Activated CD4-positive, alpha-beta T cell treated with anti-CD3 and anti-CD28 coated beads for 36 hours (primary cell): ENCODE data around the gene REEP3. TPM values are rescaled to one million over a fixed set of nuclear protein-coding genes. Genes with fewer than 3 reads are reported as not detected.
"Not testable (repeated sequence)": the region's sequence is repeated elsewhere in the genome, so short reads cannot be mapped to it uniquely, and the experiment has no call there.

Source experiments
- ATAC-seq: fragments of 200-7000 bp; cut with Tn5 transposase; one replicate; pipeline ENCODE4 v1.10.0; 2021; ENCODE audit warnings: mild to moderate bottlenecking, moderate library complexity
- CTCF ChIA-PET: fragments of 350-600 bp; sonication (Branson Sonifier 250); formaldehyde crosslinking; loops from one replicate; lab custom pipeline; 2021; ENCODE audit warnings: antibody characterized with exemption; lab: Charles Lee
- POLR2A ChIA-PET: fragments of 350-600 bp; sonication (Branson Sonifier 250); formaldehyde crosslinking; loops from one replicate; lab custom pipeline; 2021; ENCODE audit warnings: antibody characterized with exemption, inconsistent platforms; lab: Charles Lee
- DNase-seq: peaks from one replicate; pipeline ENCODE4 v3.0.0-alpha.2; 2020
- H3K27ac Mint-ChIP-seq: one replicate; pipeline ENCODE4 v1.8.0; 2021; ENCODE audit warnings: mixed read lengths
- H3K27me3 Mint-ChIP-seq: one replicate; pipeline ENCODE4 v1.8.0; 2021; ENCODE audit warnings: mixed read lengths
- H3K36me3 Mint-ChIP-seq: one replicate; pipeline ENCODE4 v1.8.0; 2021; ENCODE audit warnings: low read depth, mixed read lengths
- H3K4me1 Mint-ChIP-seq: one replicate; pipeline ENCODE4 v1.8.0; 2021; ENCODE audit warnings: mixed read lengths
- H3K4me3 Mint-ChIP-seq: one replicate; pipeline ENCODE4 v1.8.0; 2021; ENCODE audit warnings: mild to moderate bottlenecking, moderate library complexity, mixed read lengths
- H3K9me3 Mint-ChIP-seq: one replicate; pipeline ENCODE4 v1.8.0; 2021; ENCODE audit warnings: low read depth, mixed read lengths
- intact Hi-C, 2 experiments: fragments of 100-400 bp; cut with DNase I in 1 of 2; cut with micrococcal nuclease in 1 of 2; formaldehyde crosslinking; loops; one replicate each; pipeline versions ENCODE4 v1.14.2 to v1.15.1; 2022 to 2024; cut with DNase I, micrococcal nuclease
- total RNA-seq, 2 experiments: library from RNA; stranded (reverse); gene quantifications; one replicate each; pipeline ENCODE4 v1.2.3, GENCODE V29; 2021

The REEP3 gene
- 10 to 100 TPM; 15.9 to 20.9 TPM for total RNA-seq

GRCh38 chr10:63520500-63521415 is at the start of gene REEP3:
REEP3 (plus strand) TSS chr10:63521401; CDS start chr10:63521546, 145 bp downstream.
- intact Hi-C loops = loop anchor here (1.0 to 5.0 kb wide), 10 partner anchors 53 to 703 kb away; partner anchors contain the start of genes JMJD1C (in 2 of the 2) and EGR2 (in 1 of the 2)
- peak within 1 kb of the TSS; percentile 94 for H3K27ac Mint-ChIP-seq
- CTCF ChIA-PET = interaction anchor here (0.6 to 1.1 kb wide), 2 partner anchors 108 to 199 kb away, joined by 3 to 4 read pairs; no protein-coding TSS in a partner anchor
- peak; percentile 76 for ATAC-seq
- peaks cover 11% of the 10 kb centered on the region for H3K36me3 Mint-ChIP-seq
- no peaks in the 10 kb centered on the region for H3K9me3 Mint-ChIP-seq
- POLR2A ChIA-PET = interaction anchor here (0.6 kb wide), 1 partner anchor 11 kb away, joined by 6 read pairs; no protein-coding TSS in a partner anchor
- no peaks in the 10 kb centered on the region for H3K27me3 Mint-ChIP-seq
- DNase-seq = peak; percentile 75
- H3K4me3 Mint-ChIP-seq = peak within 1 kb of the TSS; percentile 86
- H3K4me1 Mint-ChIP-seq = peaks cover 66% of the 10 kb centered on the region

GRCh38 chr10:63474488-63474887 is 46.7 kb upstream of the REEP3 start:
- ChIA-PET POLR2A (no interaction called here), CTCF (no interaction called here)
- no peak for DNase-seq
- intact Hi-C loops = no loop called here
- no peaks in the 10 kb centered on the region for H3K9me3 Mint-ChIP-seq
- H3K4me1 Mint-ChIP-seq = peaks cover 23% of the 10 kb centered on the region
- no peak overlapping the region for H3K27ac Mint-ChIP-seq
- H3K27me3 Mint-ChIP-seq = no peaks in the 10 kb centered on the region
- ATAC-seq = no peak
- H3K4me3 Mint-ChIP-seq = no peak overlapping the region
- H3K36me3 Mint-ChIP-seq = peaks cover 2% of the 10 kb centered on the region

GRCh38 chr10:63477927-63478326 is 43.3 kb upstream of the REEP3 start:
- Mint-ChIP-seq H3K36me3 (peaks cover 2% of the 10 kb centered on the region), H3K27me3 (no peaks in the 10 kb centered on the region), H3K27ac (no peak overlapping the region), H3K9me3 (no peaks in the 10 kb centered on the region), H3K4me3 (no peak overlapping the region), H3K4me1 (peaks cover 26% of the 10 kb centered on the region)
- intact Hi-C loops = no loop called here
- ATAC-seq (no peak), DNase-seq (no peak)
- ChIA-PET CTCF (no interaction called here), POLR2A (no interaction called here)

GRCh38 chr10:63478564-63478963 is 42.6 kb upstream of the REEP3 start:
- peaks cover 26% of the 10 kb centered on the region for H3K4me1 Mint-ChIP-seq
- CTCF ChIA-PET = interaction anchor here (0.6 kb wide), 1 partner anchor 179 kb away, joined by 5 read pairs; no protein-coding TSS in a partner anchor
- ATAC-seq (no peak), DNase-seq (no peak)
- H3K36me3 Mint-ChIP-seq = peaks cover 2% of the 10 kb centered on the region
- no peak overlapping the region for H3K4me3 Mint-ChIP-seq
- H3K9me3 Mint-ChIP-seq = no peaks in the 10 kb centered on the region
- no peaks in the 10 kb centered on the region for H3K27me3 Mint-ChIP-seq
- intact Hi-C loops = no loop called here
- H3K27ac Mint-ChIP-seq = no peak overlapping the region
- POLR2A ChIA-PET = no interaction called here

GRCh38 chr10:63480237-63480636 is 41.0 kb upstream of the REEP3 start:
- ATAC-seq (no peak), DNase-seq (no peak)
- intact Hi-C loops = no loop called here
- Mint-ChIP-seq H3K9me3 (no peaks in the 10 kb centered on the region), H3K36me3 (peaks cover 2% of the 10 kb centered on the region), H3K4me1 (peaks cover 29% of the 10 kb centered on the region), H3K27me3 (no peaks in the 10 kb centered on the region), H3K4me3 (no peak overlapping the region), H3K27ac (no peak overlapping the region)
- POLR2A ChIA-PET = no interaction called here
- CTCF ChIA-PET = interaction anchor here (1.9 kb wide), 1 partner anchor 240 kb away, joined by 5 read pairs; no protein-coding TSS in a partner anchor

GRCh38 chr10:63481815-63482421 is 39.3 kb upstream of the REEP3 start:
- DNase-seq (no peak), ATAC-seq (no peak)
- peaks cover 2% of the 10 kb centered on the region for H3K36me3 Mint-ChIP-seq
- no peaks in the 10 kb centered on the region for H3K27me3 Mint-ChIP-seq
- H3K9me3 Mint-ChIP-seq = no peaks in the 10 kb centered on the region
- no peak overlapping the region for H3K4me3 Mint-ChIP-seq
- ChIA-PET CTCF (interaction anchor here (0.6 to 1.9 kb wide), 2 partner anchors 201 to 239 kb away, joined by 3 to 5 read pairs; no protein-coding TSS in a partner anchor), POLR2A (no interaction called here)
- H3K4me1 Mint-ChIP-seq = peaks cover 26% of the 10 kb centered on the region
- H3K27ac Mint-ChIP-seq = no peak overlapping the region
- intact Hi-C loops = no loop called here

- Mint-ChIP-seq H3K27ac (no peak overlapping the region), H3K4me3 (no peak overlapping the region), H3K27me3 (no peaks in the 10 kb centered on the region), H3K9me3 (no peaks in the 10 kb centered on the region), H3K36me3 (no peaks in the 10 kb centered on the region), H3K4me1 (peaks cover 21% of the 10 kb centered on the region)
- CTCF ChIA-PET = interaction anchor here (0.9 kb wide), 1 partner anchor 18 kb away, joined by 3 read pairs; no protein-coding TSS in a partner anchor
- DNase-seq (no peak), ATAC-seq (no peak)
- intact Hi-C loops = no loop called here
- POLR2A ChIA-PET = no interaction called here
These were observed 37.2 kb upstream of the REEP3 start for GRCh38 chr10:63483983-63484382.

GRCh38 chr10:63487990-63488389 is 33.2 kb upstream of the REEP3 start:
- H3K27ac Mint-ChIP-seq = no peak overlapping the region
- H3K4me3 Mint-ChIP-seq = no peak overlapping the region
- ATAC-seq = no peak
- CTCF ChIA-PET = no interaction called here
- H3K9me3 Mint-ChIP-seq = no peaks in the 10 kb centered on the region
- peaks cover 2% of the 10 kb centered on the region for H3K36me3 Mint-ChIP-seq
- no peaks in the 10 kb centered on the region for H3K27me3 Mint-ChIP-seq
- peaks cover 16% of the 10 kb centered on the region for H3K4me1 Mint-ChIP-seq
- intact Hi-C loops = no loop called here
- POLR2A ChIA-PET = no interaction called here
- no peak for DNase-seq

- POLR2A ChIA-PET = no interaction called here
- no peak for ATAC-seq
These were observed 31.4 kb upstream of the REEP3 start for GRCh38 chr10:63489838-63490237.

GRCh38 chr10:63491588-63492316 is 29.4 kb upstream of the REEP3 start:
- DNase-seq (no peak), ATAC-seq (no peak)
- H3K4me3 Mint-ChIP-seq = no peak overlapping the region
- intact Hi-C loops = no loop called here
- no peak overlapping the region for H3K27ac Mint-ChIP-seq
- peaks cover 11% of the 10 kb centered on the region for H3K36me3 Mint-ChIP-seq
- no peaks in the 10 kb centered on the region for H3K27me3 Mint-ChIP-seq
- ChIA-PET CTCF (interaction anchor here (0.7 to 1.6 kb wide), 3 partner anchors 11 to 334 kb away, joined by 3 to 5 read pairs (median 4); no protein-coding TSS in a partner anchor), POLR2A (interaction anchor here (0.6 kb wide), 1 partner anchor 18 kb away, joined by 7 read pairs; no protein-coding TSS in a partner anchor)
- H3K9me3 Mint-ChIP-seq = no peaks in the 10 kb centered on the region
- peaks cover 19% of the 10 kb centered on the region for H3K4me1 Mint-ChIP-seq

More at GRCh38 chr10:63489838-63490237, 31.4 kb upstream of the REEP3 start:
- Mint-ChIP-seq H3K4me1 (peaks cover 15% of the 10 kb centered on the region), H3K27ac (no peak overlapping the region), H3K36me3 (peaks cover 2% of the 10 kb centered on the region), H3K4me3 (no peak overlapping the region), H3K9me3 (no peaks in the 10 kb centered on the region), H3K27me3 (no peaks in the 10 kb centered on the region)
- DNase-seq = no peak
- intact Hi-C loops = no loop called here
- CTCF ChIA-PET = interaction anchor here (0.6 kb wide), 1 partner anchor 132 kb away, joined by 3 read pairs; no protein-coding TSS in a partner anchor

- CTCF ChIA-PET = interaction anchor here (1.5 to 1.6 kb wide), 2 partner anchors 11 to 228 kb away, joined by 4 to 5 read pairs; no protein-coding TSS in a partner anchor
- POLR2A ChIA-PET = not testable (repeated sequence)
These were observed 28.9 kb upstream of the REEP3 start for GRCh38 chr10:63492317-63492690.

More at GRCh38 chr10:63492317-63492690, 28.9 kb upstream of the REEP3 start:
- ATAC-seq, H3K4me3 Mint-ChIP-seq, H3K27me3 Mint-ChIP-seq, H3K9me3 Mint-ChIP-seq, H3K27ac Mint-ChIP-seq, DNase-seq, intact Hi-C loops: not testable (repeated sequence)
- peaks cover 12% of the 10 kb centered on the region for H3K36me3 Mint-ChIP-seq
- H3K4me1 Mint-ChIP-seq = peaks cover 20% of the 10 kb centered on the region
